ENCODE results near the gene MAP1LC3B. TPM values are rescaled to one million over a fixed set of nuclear protein-coding genes. Genes with fewer than 3 reads are reported as not detected.
"Not testable (repeated sequence)": the region's sequence is repeated elsewhere in the genome, so short reads cannot be mapped to it uniquely, and the experiment has no call there.

MAP1LC3B gene
- total RNA-seq, 1 donor from 2014 or later = 141 TPM

DNA sequence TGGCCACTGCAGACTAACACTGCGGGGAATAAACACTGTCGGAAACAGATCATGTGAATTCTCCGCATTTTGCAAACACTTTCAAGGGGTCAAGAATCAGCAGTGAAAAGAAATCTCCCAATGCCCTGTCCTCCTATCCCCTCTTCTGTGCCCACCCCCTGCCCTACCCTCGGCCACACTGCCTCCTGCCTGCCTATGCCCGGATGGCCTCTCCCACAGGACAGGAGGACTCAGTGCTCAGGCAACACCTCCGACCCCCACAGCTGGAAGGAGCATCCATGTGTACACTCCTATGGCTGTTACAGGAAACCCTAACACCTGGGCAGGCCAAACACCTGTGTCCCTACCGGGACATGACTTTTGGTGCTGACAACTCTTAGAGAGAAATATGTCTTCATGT lies 33.0 kb upstream of the MAP1LC3B start:
- DNase-seq (ENCODE audit: extremely low spot score, unreplicated experiment) = no peak
- Mint-ChIP-seq H3K27me3 (ENCODE audit: unreplicated experiment) (no peaks in the 10 kb centered on the region), H3K4me3 (ENCODE audit: unreplicated experiment) (no peak overlapping the region), H3K36me3 (ENCODE audit: unreplicated experiment) (peaks cover 23% of the 10 kb centered on the region), H3K27ac (ENCODE audit: unreplicated experiment) (no peak overlapping the region), H3K4me1 (ENCODE audit: unreplicated experiment) (peaks cover 4% of the 10 kb centered on the region), H3K9me3 (ENCODE audit: unreplicated experiment) (no peaks in the 10 kb centered on the region)
- TF ChIP-seq, protein P1, sequence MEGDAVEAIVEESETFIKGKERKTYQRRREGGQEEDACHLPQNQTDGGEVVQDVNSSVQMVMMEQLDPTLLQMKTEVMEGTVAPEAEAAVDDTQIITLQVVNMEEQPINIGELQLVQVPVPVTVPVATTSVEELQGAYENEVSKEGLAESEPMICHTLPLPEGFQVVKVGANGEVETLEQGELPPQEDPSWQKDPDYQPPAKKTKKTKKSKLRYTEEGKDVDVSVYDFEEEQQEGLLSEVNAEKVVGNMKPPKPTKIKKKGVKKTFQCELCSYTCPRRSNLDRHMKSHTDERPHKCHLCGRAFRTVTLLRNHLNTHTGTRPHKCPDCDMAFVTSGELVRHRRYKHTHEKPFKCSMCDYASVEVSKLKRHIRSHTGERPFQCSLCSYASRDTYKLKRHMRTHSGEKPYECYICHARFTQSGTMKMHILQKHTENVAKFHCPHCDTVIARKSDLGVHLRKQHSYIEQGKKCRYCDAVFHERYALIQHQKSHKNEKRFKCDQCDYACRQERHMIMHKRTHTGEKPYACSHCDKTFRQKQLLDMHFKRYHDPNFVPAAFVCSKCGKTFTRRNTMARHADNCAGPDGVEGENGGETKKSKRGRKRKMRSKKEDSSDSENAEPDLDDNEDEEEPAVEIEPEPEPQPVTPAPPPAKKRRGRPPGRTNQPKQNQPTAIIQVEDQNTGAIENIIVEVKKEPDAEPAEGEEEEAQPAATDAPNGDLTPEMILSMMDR (IDR thresholded peaks at IDR 0.05) = no peak

DNA sequence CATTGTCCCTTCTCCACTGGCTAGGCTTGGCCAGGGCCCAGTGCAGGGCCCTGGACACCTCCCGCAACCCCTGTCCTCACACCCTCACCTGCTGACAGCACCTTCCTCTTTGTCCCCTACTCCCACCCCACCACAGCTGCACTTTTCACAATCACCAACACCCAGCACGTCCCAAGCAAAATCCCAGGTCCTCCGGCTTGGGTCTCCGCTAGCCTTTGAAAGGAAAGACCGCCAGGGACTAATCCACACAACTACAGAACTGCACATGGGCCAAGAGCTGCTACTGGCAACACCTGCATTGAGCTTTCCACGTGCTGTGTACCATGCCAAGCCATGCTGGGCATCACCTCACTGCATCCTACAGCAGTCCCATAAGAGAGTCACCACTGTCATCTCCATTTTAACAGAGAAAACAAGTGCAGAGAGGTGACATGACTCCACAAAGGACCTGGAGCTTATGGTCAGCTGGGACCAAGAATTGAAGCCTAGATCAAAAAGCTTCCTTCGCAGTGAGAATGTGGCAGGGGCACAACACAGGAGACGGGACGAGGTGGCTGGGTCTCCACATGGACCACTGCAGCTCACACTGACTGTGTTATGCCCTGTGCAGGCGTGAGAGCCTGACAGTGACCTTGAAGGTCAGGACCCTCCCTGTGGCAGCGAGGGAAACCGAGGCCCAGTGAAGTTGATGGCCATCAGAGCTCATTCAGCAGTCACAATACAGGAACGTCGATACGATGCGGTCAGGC lies 31.1 kb upstream of the MAP1LC3B start:
- Mint-ChIP-seq H3K27me3 (ENCODE audit: unreplicated experiment) (no peaks in the 10 kb centered on the region), H3K4me3 (ENCODE audit: unreplicated experiment) (no peak overlapping the region), H3K9me3 (ENCODE audit: unreplicated experiment) (no peaks in the 10 kb centered on the region), H3K4me1 (ENCODE audit: unreplicated experiment) (no peaks in the 10 kb centered on the region), H3K27ac (ENCODE audit: unreplicated experiment) (no peak overlapping the region), H3K36me3 (ENCODE audit: unreplicated experiment) (peaks cover 22% of the 10 kb centered on the region)
- no peak for DNase-seq (ENCODE audit: extremely low spot score, unreplicated experiment)
- TF ChIP-seq, protein P1 (IDR thresholded peaks at IDR 0.05) = no peak

DNA sequence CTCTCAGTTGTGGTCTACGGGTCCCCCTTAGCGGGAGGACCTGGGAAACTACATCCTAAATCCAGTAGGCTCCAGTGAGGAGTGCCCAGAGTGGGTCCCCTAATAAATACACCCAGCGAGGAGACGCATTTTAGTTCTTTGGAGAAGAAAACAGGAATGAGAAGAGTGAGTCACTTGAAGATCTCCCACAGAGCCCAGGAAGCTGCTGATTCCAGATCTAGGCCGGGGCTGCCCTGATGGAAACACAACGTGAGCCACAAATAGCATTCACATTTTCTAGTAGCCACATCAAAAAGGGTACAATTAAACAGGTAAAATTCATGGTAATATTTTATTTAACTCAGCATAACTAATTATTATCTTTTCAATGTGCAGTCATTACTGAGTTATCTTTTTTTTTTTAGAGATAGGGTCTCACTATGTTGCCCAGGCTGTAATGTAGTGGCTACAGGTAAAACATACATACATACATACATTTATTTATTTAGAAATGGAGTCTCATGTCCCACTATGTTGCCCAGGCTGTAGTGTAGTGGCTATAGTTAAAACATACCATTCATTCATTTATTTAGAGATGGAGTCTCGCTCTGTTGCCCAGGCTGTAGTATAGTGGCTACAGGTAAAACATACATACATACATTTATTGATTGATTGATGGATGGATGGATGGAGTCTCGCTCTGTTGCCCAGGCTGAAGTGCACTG lies 30.1 kb upstream of the MAP1LC3B start:
- Mint-ChIP-seq H3K9me3 (ENCODE audit: unreplicated experiment) (no peaks in the 10 kb centered on the region), H3K27ac (ENCODE audit: unreplicated experiment) (no peak overlapping the region), H3K36me3 (ENCODE audit: unreplicated experiment) (peaks cover 24% of the 10 kb centered on the region), H3K4me1 (ENCODE audit: unreplicated experiment) (no peaks in the 10 kb centered on the region), H3K27me3 (ENCODE audit: unreplicated experiment) (no peaks in the 10 kb centered on the region), H3K4me3 (ENCODE audit: unreplicated experiment) (no peak overlapping the region)
- no peak for DNase-seq (ENCODE audit: extremely low spot score, unreplicated experiment)
- TF ChIP-seq, protein P1 (IDR thresholded peaks at IDR 0.05) = no peak

DNA sequence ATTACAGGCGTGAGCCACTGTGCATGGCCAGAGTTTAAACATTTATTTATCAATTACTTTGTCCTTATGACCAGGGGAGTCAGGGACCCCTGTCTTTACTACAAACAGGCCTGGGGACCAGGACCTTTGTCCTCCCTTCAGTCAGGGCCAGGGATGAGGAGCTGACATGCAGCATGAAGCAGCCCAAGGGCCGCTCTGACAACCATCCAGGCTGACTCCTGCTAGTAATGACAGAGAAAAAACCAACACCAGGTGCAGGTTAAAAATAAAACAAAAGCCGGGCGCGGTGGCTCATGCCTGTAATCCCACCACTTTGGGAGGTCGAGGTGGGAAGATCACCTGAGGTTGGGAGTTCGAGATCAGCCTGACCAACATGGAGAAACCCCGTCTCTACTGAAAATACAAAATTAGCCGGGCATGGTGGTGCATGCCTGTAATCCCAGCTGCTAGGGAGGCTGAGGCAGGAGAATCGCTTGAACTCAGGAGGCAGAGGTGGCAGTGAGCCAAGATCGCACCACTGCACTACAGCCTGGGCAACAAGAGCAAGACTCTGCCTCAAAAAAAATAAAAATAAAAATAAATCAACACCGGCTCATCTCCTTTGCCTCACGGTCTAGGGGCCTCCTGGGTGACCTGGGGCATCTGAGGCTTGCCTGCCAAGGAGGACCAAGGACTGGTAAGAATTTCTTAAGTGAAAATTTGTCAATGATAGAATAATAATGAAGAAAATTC lies 29.1 kb upstream of the MAP1LC3B start:
- not testable (repeated sequence) for H3K4me3 Mint-ChIP-seq (ENCODE audit: unreplicated experiment); H3K9me3 Mint-ChIP-seq (ENCODE audit: unreplicated experiment); DNase-seq (ENCODE audit: extremely low spot score, unreplicated experiment); H3K27me3 Mint-ChIP-seq (ENCODE audit: unreplicated experiment); H3K27ac Mint-ChIP-seq (ENCODE audit: unreplicated experiment); H3K4me1 Mint-ChIP-seq (ENCODE audit: unreplicated experiment)
- peaks cover 23% of the 10 kb centered on the region for H3K36me3 Mint-ChIP-seq (ENCODE audit: unreplicated experiment)

DNA sequence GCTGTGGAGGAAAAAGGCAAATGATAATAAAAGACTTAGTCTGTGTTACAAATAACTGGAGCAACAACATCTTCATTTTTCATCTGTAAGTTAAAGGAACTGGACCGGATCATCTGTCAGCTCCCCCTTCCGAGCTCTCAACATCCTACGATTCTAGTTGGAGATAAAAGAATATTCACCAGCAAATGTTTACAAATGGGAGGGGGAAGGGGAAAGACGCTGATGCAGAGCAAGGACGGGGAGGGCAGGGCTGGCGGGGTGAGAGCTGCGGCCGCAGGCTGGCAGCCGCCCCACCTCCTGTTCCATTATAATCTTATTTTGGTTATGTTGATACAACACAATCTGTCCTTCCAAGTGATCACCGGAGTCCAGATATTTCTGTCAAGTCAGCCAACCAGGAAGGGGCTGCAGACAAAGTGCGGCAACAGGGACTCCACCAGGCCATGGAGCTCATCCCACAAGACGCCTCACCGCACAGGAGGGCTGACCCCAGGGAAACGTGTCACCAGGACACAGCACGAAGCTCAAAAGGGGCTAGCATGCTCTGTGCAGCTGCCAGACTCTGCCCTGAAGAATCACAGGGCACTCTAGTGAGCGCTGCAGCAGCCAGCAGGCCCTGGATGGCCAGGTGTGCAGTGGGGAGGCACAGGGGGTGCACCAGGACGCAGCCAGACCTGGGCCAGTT lies 28.2 kb upstream of the MAP1LC3B start:
- TF ChIP-seq, protein P1 (IDR thresholded peaks at IDR 0.05) = no peak
- Mint-ChIP-seq H3K27me3 (ENCODE audit: unreplicated experiment) (no peaks in the 10 kb centered on the region), H3K4me1 (ENCODE audit: unreplicated experiment) (no peaks in the 10 kb centered on the region), H3K27ac (ENCODE audit: unreplicated experiment) (no peak overlapping the region), H3K36me3 (ENCODE audit: unreplicated experiment) (peaks cover 17% of the 10 kb centered on the region), H3K9me3 (ENCODE audit: unreplicated experiment) (no peaks in the 10 kb centered on the region), H3K4me3 (ENCODE audit: unreplicated experiment) (no peak overlapping the region)
- no peak for DNase-seq (ENCODE audit: extremely low spot score, unreplicated experiment)
